Measurements from ENCODE around the gene PRKG1. TPM values are rescaled to one million over a fixed set of nuclear protein-coding genes. Genes with fewer than 3 reads are reported as not detected.

PRKG1 gene
- total RNA-seq, 1 experiment from 2014 or later = 16.5 TPM

GRCh38 chr10:51124852-51125251 is 50.6 kb downstream of the PRKG1 start:
- CTCF ChIA-PET = no interaction called here
- H3K27ac Mint-ChIP-seq = no peak overlapping the region
- H3K9me3 Mint-ChIP-seq = peaks cover 14% of the 10 kb centered on the region
- peaks cover 4% of the 10 kb centered on the region; the same call in 1 of the 2 replicates for H3K4me1 Mint-ChIP-seq
- DNase-seq (ENCODE audit: low spot score) (no peak), ATAC-seq (no peak)
- no peak overlapping the region for H3K4me3 Mint-ChIP-seq
- no peak for TF ChIP-seq OVOL2 (CRISPR knock-in tag; IDR thresholded peaks at IDR 0.05; ENCODE audit: borderline replicate concordance)
- TF ChIP-seq, protein P1, sequence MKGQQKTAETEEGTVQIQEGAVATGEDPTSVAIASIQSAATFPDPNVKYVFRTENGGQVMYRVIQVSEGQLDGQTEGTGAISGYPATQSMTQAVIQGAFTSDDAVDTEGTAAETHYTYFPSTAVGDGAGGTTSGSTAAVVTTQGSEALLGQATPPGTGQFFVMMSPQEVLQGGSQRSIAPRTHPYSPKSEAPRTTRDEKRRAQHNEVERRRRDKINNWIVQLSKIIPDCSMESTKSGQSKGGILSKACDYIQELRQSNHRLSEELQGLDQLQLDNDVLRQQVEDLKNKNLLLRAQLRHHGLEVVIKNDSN (CRISPR knock-in tag; IDR thresholded peaks at IDR 0.05) = no peak
- no peak for TF ChIP-seq SOX15 (CRISPR knock-in tag; IDR thresholded peaks at IDR 0.05)
- no peak for TF ChIP-seq HMGA2 (CRISPR knock-in tag; IDR thresholded peaks at IDR 0.05)
- TF ChIP-seq JAZF1 (CRISPR knock-in tag; IDR thresholded peaks at IDR 0.05) = no peak
- no peak for TF ChIP-seq ESRRA (CRISPR knock-in tag; IDR thresholded peaks at IDR 0.05; ENCODE audit: borderline replicate concordance)
- TF ChIP-seq, protein P2, sequence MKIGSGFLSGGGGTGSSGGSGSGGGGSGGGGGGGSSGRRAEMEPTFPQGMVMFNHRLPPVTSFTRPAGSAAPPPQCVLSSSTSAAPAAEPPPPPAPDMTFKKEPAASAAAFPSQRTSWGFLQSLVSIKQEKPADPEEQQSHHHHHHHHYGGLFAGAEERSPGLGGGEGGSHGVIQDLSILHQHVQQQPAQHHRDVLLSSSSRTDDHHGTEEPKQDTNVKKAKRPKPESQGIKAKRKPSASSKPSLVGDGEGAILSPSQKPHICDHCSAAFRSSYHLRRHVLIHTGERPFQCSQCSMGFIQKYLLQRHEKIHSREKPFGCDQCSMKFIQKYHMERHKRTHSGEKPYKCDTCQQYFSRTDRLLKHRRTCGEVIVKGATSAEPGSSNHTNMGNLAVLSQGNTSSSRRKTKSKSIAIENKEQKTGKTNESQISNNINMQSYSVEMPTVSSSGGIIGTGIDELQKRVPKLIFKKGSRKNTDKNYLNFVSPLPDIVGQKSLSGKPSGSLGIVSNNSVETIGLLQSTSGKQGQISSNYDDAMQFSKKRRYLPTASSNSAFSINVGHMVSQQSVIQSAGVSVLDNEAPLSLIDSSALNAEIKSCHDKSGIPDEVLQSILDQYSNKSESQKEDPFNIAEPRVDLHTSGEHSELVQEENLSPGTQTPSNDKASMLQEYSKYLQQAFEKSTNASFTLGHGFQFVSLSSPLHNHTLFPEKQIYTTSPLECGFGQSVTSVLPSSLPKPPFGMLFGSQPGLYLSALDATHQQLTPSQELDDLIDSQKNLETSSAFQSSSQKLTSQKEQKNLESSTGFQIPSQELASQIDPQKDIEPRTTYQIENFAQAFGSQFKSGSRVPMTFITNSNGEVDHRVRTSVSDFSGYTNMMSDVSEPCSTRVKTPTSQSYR (CRISPR knock-in tag; IDR thresholded peaks at IDR 0.05) = no peak
- no peak for TF ChIP-seq ZNF317 (CRISPR knock-in tag; IDR thresholded peaks at IDR 0.05; ENCODE audit: borderline replicate concordance, low read depth)
- no peak for TF ChIP-seq CREM (CRISPR knock-in tag; IDR thresholded peaks at IDR 0.05)
- TF ChIP-seq, protein P3, sequence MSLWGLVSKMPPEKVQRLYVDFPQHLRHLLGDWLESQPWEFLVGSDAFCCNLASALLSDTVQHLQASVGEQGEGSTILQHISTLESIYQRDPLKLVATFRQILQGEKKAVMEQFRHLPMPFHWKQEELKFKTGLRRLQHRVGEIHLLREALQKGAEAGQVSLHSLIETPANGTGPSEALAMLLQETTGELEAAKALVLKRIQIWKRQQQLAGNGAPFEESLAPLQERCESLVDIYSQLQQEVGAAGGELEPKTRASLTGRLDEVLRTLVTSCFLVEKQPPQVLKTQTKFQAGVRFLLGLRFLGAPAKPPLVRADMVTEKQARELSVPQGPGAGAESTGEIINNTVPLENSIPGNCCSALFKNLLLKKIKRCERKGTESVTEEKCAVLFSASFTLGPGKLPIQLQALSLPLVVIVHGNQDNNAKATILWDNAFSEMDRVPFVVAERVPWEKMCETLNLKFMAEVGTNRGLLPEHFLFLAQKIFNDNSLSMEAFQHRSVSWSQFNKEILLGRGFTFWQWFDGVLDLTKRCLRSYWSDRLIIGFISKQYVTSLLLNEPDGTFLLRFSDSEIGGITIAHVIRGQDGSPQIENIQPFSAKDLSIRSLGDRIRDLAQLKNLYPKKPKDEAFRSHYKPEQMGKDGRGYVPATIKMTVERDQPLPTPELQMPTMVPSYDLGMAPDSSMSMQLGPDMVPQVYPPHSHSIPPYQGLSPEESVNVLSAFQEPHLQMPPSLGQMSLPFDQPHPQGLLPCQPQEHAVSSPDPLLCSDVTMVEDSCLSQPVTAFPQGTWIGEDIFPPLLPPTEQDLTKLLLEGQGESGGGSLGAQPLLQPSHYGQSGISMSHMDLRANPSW (CRISPR knock-in tag; conservative IDR thresholded peaks at IDR 0.05; ENCODE audit: low read depth) = no peak
- TF ChIP-seq TP53 (CRISPR knock-in tag; IDR thresholded peaks at IDR 0.05) = no peak
- TF ChIP-seq GABPB1 (CRISPR knock-in tag; IDR thresholded peaks at IDR 0.05) = no peak
- no peak for TF ChIP-seq PRRX2 (CRISPR knock-in tag; IDR thresholded peaks at IDR 0.05)
- POLR2A ChIA-PET = no interaction called here
- peaks cover 8% of the 10 kb centered on the region for H3K36me3 Mint-ChIP-seq
- H3K27me3 Mint-ChIP-seq (ENCODE audit: low read depth) = no peaks in the 10 kb centered on the region

DNA sequence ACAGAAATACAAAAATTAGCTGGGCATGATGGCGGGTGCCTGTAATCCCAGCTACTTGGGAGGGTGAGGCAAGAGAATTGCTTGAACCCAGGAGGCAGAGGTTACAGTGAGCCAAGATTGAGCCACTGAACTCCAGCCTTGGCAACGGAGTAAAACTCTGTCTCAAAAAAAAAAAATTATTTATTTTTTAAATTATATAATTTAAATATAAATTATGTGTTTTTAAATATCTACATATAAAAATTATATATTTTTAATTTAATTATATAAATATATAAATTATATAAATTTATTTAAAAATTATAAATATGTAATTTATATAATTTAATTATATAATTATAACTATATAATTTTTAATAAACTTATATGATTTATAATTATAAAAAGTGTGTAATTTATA is 51.2 kb downstream of the PRKG1 start:
- no peak for TF ChIP-seq ZNF138 (CRISPR knock-in tag; conservative IDR thresholded peaks at IDR 0.05)
- TF ChIP-seq, protein P4, sequence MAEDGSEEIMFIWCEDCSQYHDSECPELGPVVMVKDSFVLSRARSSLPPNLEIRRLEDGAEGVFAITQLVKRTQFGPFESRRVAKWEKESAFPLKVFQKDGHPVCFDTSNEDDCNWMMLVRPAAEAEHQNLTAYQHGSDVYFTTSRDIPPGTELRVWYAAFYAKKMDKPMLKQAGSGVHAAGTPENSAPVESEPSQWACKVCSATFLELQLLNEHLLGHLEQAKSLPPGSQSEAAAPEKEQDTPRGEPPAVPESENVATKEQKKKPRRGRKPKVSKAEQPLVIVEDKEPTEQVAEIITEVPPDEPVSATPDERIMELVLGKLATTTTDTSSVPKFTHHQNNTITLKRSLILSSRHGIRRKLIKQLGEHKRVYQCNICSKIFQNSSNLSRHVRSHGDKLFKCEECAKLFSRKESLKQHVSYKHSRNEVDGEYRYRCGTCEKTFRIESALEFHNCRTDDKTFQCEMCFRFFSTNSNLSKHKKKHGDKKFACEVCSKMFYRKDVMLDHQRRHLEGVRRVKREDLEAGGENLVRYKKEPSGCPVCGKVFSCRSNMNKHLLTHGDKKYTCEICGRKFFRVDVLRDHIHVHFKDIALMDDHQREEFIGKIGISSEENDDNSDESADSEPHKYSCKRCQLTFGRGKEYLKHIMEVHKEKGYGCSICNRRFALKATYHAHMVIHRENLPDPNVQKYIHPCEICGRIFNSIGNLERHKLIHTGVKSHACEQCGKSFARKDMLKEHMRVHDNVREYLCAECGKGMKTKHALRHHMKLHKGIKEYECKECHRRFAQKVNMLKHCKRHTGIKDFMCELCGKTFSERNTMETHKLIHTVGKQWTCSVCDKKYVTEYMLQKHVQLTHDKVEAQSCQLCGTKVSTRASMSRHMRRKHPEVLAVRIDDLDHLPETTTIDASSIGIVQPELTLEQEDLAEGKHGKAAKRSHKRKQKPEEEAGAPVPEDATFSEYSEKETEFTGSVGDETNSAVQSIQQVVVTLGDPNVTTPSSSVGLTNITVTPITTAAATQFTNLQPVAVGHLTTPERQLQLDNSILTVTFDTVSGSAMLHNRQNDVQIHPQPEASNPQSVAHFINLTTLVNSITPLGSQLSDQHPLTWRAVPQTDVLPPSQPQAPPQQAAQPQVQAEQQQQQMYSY (CRISPR knock-in tag; IDR thresholded peaks at IDR 0.05) = no peak
- TF ChIP-seq ZNF416 (CRISPR knock-in tag; IDR thresholded peaks at IDR 0.05) = no peak
- no peak for TF ChIP-seq OVOL2 (CRISPR knock-in tag; IDR thresholded peaks at IDR 0.05; ENCODE audit: borderline replicate concordance)
- TF ChIP-seq AFF4 (CRISPR knock-in tag; IDR thresholded peaks at IDR 0.05; ENCODE audit: borderline replicate concordance) = no peak
- TF ChIP-seq ATF3 (CRISPR knock-in tag; conservative IDR thresholded peaks at IDR 0.05) = no peak
- TF ChIP-seq ZNF317 (CRISPR knock-in tag; IDR thresholded peaks at IDR 0.05; ENCODE audit: borderline replicate concordance, low read depth) = no peak
- peak; percentile 91; the same call in 1 of the 2 replicates for TF ChIP-seq HMGA2 (CRISPR knock-in tag; IDR thresholded peaks at IDR 0.05)
- no peak overlapping the region for H3K4me3 Mint-ChIP-seq
- POLR2A ChIA-PET = no interaction called here
- peaks cover 8% of the 10 kb centered on the region for H3K36me3 Mint-ChIP-seq
- H3K9me3 Mint-ChIP-seq = peaks cover 14% of the 10 kb centered on the region
- peaks cover 4% of the 10 kb centered on the region; the same call in 1 of the 2 replicates for H3K4me1 Mint-ChIP-seq
- CTCF ChIA-PET = no interaction called here
- H3K27ac Mint-ChIP-seq = no peak overlapping the region
- H3K27me3 Mint-ChIP-seq (ENCODE audit: low read depth) = no peaks in the 10 kb centered on the region
- DNase-seq (ENCODE audit: low spot score) (no peak), ATAC-seq (no peak)

Measured in WTC11 (cell line).